GM21360 (cell line): Measurements from ENCODE around the gene ZNF350.
"Not testable (repeated sequence)": the region's sequence is repeated elsewhere in the genome, so short reads cannot be mapped to it uniquely, and the experiment has no call there.

ENCODE experiments used
- ATAC-seq: cut with Tn5 transposase; IDR thresholded peaks from one replicate; pipeline ENCODE4 v1.9.1; 2021; ENCODE audit warnings: mild to moderate bottlenecking, moderate library complexity; ENCODE audit not compliant: unreplicated experiment

The ZNF350 gene

DNA sequence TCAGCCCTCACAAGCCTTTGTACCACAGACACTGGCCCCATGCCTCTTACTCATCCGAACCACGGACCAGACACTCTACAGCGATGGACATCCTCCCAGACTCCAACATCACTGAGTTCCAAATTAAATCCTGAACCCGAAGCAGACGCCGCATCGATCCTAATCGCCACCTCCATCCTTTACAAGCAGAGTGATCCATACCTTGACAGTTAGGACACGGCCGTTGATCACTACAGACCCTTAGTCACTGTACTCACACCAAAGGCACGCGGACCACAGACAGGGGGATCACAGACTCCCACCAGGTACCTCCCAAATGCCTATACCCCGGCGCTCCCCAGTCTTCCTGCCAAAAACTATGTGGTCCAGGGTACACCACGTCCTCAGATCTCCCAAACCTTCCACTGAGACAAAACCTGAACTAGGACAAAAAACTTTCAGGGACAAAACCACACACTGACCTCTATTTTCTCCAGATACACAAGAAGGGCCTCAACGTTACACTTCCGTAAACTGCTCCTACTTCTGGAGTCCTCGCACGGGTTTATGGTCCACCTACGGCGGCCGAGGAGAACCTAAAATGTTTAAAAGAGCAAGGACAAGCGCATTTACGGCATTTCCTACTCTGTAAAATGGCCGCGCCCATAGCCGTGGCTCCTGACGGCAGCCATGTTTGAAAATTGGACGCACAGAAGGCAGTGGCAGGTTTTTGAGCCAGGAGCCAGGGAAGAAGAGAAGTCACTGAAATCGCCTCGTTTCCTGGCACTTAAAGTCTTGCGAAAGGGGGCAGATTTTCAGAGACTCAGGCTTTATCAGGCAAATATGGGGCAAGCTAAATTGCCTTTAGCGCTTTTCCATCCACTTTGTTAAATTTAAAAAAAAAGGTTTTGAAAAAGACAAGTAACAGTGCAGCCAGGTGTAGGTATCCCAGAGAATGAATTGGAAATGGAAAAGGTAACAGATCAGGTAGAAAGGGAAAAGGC is at the start of gene ZNF350:
TSS of gene ZNF350 (minus strand) at position 532 of the 983 bp plus-strand sequence. CDS start 12,480 bp downstream, outside the sequence.
- no peak for ATAC-seq

DNA sequence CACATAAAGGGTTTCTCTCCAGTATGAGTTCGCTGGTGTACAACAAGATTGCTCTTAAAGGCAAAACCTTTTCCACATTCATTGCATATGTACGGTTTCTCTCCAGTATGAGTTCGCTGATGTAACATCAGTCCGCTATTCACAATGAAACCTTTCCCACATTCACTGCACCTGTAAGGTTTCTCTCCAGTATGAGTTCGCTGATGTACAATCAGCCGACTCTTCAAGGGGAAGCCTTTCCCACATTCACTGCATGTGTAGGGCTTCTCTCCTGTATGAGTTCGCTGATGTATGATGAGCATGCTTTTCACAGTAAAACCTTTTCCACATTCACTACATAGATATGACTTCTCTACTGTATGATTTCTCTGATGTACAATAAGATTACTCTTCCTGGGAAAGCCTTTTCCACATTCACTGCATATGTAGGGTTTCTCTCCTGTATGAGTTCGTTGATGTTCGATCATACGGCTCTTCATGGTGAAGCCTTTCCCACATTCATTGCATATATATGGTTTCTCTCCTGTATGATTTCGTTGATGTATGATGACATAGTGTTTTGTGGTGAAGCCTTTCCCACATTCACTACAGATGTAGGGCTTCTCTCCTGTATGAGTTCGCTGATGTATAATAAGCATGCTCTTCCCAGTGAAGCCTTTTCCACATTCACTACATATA is 47.5 kb upstream of the ZNF350 start:
- no peak for ATAC-seq

DNA sequence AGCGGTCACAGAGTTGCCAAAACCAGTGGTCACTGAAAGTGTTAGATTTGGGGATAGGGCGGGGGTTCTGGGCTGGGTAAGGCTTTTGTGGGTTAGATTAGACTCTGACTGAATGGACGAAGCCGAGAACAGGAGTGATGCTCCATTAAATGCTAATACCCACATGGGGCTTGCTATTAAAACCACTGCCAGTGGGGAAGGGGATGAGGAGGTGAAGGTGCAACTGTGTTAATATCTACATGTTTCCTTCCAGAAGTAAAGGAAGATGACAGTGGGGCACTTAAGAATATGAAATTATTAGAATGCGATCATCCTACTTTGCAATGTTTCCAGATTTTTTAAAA is 42.1 kb upstream of the ZNF350 start:
- ATAC-seq: no peak

DNA sequence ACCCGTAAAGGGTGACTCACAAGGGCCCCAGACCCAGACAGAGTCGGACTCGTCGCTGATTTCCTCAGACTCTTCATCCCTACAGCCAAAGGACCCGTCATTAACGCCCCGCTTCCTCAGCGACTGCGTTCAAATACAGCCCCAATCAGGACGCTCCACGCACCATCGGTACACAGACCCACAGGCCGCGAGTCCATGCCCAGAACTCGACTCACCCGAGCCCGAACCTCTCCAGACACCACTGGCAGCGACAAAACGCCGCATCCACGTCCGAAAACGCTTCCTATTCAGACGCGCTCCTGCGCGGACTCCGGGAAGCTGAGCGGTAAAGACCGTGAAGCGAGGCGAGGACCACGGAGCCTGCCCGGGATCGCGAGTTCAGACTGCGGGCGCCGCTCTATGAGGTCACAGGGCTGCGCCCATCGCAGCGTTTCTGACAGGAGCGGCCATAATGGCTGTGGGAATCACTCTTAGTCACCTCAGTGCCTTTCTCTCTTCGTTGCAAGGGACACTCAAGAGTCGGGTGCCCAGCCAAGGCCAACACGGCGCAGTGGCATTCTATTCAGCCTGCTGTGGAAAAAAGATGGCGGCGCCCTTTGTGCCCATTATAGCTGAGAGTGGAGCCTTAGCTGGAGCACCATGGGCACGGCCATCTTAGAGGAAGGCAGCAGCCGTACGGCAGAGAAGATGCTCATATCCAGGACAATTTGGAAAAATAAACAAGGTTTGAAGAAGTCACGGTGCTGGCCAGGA is 41.6 kb upstream of the ZNF350 start, which contains the start of gene ZNF614:
TSS of gene ZNF614 (minus strand) at position 353 of the 753 bp plus-strand sequence. CDS start 2,634 bp downstream, outside the sequence.
- ATAC-seq: peak; percentile 81

DNA sequence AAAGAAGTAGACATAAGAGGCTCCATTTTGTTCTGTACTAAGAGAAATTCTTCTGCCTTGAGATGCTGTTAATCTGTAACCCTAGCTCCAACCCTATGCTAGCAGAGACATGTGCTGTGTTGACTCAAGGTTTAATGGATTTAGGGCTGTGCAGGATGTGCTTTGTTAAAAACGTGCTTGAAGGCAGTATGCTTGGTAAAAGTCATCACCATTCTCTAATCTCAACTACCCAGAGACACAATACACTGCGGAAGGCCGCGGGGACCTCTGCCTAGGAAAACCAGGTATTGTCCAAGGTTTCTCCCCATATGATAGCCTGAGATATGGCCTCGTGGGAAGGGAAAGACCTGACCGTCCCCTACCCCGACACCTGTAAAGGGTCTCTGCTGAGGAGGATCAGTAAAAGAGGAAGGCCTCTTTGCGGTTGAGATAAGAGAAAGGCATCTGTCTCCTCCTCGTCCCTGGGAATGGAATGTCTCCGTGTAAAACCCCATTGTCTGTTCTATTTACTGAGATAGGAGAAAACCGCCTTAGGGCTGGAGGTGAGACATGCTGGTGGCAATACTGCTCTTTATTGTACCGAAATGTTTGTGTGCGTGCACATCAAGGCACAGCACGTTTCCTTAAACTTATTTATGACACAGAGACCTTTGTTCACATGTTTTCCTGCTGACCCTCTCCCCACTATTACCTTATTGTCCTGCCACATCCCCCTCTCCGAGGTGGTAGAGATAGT is 39.8 kb upstream of the ZNF350 start:
- not testable (repeated sequence) for ATAC-seq

DNA sequence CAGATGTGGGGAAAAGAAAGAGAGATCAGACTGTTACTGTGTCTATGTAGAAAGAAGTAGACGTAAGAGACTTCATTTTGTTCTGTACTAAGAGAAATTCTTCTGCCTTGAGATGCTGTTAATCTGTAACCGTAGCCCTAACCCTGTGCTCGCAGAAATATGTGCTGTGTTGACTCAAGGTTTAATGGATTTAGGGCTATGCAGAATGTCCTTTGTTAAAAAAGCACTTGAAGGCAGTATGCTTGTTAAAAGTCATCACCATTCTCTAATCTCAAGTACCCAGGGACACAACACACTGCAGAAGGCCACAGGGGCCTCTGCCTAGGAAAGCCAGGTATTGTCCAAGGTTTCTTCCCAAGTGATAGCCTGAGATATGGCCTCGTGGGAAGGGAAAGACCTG is 37.8 kb upstream of the ZNF350 start:
- not testable (repeated sequence) for ATAC-seq

DNA sequence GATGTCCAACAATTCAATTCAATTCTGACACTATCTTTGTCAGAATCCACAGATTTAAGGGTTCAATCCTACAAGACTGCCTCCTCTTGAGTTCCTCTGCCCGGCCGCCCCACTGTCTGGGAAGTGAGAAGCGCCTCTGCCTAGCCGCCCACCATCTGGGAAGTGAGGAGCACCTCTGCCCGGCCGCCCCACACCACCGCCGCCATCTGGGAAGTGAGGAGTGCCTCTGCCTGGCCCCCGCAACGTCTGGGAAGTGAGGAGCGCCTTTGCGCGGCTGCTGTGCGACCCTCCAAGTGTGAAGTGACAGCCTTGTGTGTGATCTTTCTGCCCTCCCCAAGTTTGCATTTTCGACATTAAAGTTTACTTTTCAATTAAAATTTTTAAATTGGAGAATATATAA is 35.6 kb upstream of the ZNF350 start:
- no peak for ATAC-seq

DNA sequence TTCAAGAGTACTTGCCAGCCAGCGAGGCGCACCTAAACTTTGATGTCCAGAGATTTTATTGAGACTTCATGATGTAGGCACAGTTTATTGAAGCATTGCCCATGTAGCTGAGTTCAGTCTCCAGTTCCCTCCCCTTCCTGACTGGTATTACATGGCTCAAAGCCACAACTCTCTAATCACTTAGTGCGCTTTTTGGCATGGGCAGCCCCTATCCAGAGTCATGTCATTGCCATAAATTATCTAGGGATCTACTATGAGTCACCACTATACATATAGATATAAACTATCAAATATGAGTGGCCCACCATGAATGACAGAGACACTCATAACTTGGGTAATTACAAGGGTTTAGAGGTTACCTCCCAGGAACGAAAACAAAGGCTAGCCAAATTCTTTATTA is 33.9 kb upstream of the ZNF350 start:
- no peak for ATAC-seq

DNA sequence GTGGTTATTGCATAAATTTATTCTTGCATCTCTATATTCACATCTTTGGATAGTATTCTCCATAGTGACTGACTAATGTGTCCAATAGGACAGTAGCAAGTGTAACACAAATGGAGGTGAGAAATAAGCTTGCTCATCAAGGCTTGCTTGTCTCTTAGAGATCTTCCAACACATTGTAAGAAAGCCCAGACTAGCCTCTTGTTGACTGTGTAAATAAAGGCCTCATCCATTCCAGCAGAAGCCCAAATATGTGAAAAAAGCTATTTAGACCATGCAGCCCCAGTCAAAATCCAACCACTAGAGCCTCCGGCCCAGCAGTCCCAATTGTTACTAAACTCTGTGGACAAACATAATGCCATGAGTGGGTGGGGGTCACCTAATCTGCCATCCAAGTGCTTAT is 24.0 kb upstream of the ZNF350 start:
- ATAC-seq: no peak

DNA sequence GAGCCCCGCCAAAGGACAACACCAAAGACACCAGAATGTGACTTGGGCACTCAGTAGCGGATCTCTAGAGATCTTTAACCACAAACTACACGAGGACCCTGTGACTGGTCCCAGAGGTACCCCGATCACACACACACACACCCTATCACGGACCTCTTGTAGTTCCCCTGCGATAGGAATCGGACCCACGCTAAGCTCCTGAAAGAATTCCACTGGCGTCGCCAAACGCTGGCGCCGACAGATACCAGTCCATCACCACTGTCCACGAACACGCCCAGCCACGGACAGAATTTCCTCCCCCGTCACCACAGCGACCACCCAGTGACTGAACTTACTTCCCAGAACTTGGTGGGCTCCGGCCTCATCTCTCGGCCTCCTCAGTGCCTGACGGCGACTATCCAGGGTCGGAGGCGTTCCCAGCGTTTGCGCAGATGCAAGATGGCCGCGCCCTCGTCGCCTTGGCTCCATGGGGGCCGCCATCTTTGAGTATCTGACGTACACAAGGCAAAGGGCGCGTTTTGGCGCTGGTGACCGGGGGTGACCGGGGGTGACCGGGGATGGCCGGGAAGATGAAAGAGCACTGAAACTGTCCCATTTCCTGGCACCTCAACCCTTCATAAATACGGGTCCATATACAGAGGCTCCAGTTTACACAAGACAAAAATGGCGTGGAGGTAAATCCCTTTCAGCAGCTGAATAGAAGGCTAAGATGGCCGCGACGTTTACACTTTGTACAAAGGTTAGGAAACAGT is 21.3 kb upstream of the ZNF350 start, which contains the start of gene ZNF615:
TSS of gene ZNF615 (minus strand) at position 406 of the 752 bp plus-strand sequence. CDS start 4,500 bp downstream, outside the sequence.
- ATAC-seq: peak; percentile 73

DNA sequence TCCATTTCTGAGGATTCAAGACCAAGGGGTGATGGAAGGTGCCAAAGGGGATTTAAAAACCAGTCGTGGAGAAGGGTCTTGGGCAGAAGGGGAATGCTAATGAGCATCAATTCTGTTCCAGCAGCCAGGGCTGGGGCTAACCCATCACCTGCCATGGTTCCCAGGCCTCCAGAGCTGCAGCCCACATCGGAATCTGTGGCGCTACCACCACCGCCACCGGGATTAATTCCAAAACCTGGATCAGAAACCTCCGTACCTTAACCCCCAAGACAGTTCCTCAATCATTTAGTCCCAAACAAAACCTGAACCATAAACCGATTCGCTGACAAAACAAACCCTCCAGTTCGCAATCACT is 20.8 kb upstream of the ZNF350 start:
- ATAC-seq: peak; percentile 30

DNA sequence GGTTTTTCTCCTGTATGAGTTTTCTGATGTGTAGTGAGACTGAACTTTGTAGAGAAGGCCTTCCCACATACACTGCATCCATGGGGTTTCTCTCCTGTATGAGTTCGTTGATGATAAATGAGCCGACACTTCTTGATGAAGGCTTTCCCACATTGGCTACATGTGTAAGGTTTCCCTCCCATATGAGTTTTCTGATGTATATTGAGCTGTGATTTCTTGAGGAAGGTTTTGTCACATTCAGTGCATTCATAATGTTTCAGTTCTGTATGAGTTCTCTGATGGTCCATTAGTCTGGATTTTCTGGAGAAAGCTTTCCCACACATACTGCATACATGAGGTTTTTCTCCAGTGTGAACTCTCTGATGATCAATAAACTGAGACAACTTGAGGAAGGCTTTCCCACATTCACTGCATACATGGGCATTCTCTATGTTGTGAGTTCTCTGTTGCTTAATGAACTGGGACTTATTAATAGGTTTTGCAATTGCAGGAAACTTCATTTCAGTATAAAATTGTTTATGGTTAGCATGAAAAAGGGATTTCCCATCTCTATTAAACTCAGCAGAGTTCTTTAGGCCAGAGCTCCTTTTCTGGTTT is 7.5 kb upstream of the ZNF350 start:
- ATAC-seq: no peak

DNA sequence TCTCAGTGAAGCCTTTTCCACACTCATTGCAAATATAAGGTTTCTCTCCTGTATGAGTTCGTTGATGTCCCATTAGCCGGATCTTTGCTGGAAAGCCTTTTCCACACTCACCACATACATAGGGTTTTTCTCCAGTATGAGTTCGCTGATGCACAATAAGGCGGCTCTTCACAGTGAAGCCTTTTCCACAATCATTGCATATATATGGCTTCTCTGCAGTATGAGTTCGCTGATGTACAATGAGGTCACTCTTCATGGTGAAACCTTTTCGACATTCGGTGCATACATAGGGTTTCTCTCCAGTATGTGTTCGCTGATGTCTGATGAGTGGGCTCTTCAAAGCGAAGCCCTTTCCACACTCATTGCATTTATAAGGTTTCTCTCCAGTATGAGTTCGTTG is 6.8 kb upstream of the ZNF350 start:
- ATAC-seq: no peak

DNA sequence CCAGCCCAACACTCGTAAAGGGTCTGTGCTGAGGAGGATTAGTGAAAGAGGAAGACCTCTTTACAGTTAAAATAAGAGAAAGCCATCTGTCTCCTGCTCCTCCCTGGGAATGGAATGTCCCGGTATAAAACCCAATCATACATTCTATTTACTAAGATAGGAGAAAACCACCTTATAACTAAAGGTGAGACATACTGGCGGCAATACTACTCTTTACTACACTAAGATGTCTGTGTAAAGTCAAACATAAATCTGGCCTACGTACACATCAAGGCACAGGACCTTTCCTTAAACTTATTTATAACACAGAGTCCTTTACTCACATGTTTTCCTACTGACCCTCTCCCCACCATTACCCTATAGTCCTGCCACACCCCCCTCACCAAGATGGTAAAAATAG is 3.3 kb downstream of the ZNF350 start:
- no peak for ATAC-seq

DNA sequence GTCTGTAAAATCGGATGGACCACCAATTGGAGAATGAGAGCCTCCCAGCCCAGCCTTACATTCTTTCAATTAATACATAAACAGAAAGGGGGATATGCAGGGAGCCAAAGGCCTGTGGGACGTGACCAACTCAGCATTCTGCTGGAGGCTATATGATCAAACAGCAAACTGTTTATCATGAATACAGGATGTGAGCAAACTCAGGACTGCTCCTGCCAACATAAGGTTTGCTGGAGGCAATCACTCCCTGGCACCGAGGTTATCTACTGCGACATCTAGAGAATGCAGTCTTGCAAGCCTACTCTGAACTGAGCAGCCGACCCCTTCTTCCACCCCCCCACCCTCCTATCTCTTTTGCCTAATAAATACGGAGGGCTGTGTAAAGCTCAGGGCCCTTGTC is 5.7 kb downstream of the ZNF350 start:
- ATAC-seq: not testable (repeated sequence)

DNA sequence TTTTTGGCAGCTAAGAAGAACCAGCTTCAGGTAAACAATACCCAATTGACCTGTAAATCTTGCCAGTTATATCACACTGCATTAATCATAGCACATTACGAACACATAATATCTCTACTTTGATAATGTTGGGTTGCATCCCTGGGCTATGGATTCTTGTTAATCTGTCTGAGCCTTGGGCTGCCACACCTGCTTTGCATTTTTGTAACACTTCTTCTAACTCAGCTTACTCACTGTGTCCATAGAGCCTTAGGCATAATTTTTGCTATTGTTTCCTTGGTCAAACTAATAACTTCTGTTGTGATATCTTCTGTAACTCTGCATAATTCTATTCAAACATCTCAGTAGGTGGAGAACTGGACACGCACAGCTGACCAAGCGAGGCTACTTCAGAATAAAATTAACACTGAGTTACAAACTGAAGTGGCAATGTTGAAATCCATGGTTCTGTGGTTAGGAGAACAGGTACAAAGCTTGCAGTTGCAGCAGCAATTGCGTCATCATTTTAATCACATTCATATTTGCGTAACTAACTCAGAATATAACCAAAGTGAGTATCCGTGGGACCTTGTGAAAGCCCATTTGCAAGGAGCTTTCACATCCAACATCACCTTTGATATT is 6.4 kb downstream of the ZNF350 start:
- ATAC-seq: no peak

DNA sequence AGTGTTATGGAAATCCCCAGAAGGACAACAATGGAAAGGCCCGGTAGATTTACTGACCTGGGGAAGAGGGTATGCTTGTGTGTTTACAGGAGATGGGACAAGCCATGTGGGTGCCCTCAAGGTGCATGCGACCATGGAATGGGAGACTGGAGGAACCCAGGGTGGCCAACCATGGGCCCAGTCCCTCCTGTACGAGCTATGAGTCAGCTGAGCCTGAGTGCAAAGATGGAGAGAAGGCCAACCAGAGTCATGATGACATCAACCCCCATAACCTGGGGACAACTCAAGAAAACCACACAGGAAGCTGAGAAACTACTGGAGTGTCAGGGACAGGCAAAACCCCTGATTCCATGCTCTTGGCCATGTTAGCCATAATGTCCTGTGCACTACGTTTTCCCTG is 7.8 kb downstream of the ZNF350 start:
- ATAC-seq: no peak

DNA sequence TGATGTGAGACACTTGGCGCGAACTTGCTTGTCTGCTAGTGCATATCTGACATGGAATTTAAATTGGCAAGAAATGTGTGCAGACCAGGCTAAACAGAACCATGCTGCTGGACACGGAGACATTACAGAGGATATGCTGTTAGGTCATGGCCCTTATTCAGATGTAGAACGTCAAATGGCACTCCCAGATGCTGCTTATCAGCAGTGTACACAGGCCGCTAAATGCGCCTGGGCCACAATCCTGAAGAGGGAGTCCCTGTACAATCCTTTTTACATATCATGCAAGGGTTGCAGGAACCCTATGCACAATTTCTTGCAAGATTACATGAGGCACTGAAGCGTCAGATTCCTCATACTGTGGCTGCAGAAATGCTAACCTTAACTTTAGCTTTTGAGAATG is 9.3 kb downstream of the ZNF350 start:
- ATAC-seq: no peak

DNA sequence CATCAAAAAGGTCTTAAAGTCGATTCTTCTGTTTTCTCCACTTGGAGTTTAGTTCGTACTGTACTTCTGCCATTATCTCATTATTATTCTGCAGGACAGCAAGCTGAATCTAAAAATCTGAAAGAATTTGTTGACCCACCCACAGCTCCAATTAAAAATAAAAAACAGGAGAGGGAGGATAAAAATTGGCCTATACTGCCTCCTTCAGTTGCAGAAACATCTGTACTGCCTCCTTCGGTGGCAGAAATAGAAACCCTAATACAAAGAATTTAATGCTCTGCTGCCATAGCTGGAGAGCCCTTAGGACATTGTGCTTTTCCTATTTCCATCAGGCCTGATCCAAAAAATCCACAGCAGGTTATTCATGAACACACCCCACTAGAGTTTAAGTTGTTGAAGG is 9.8 kb downstream of the ZNF350 start:
- ATAC-seq: no peak
